Duodenal mucosa (tissue), 2 donors: ENCODE results near the gene PCSK7.

Experiments used
- H3K27ac ChIP-seq: one replicate; pipeline ENCODE4 v1.7.0; 2013; ENCODE audit warnings: low read depth, low read length
- H3K27me3 ChIP-seq, 2 donors: one replicate each; pipeline ENCODE4 v1.7.0; 2013; ENCODE audit warnings: low read length in 2 of 2, control low read depth in 1 of 2; ENCODE audit not compliant: insufficient read depth in 2 of 2, control insufficient read depth in 1 of 2
- H3K36me3 ChIP-seq, 2 donors: one replicate each; pipeline ENCODE4 v1.7.0; 2013; ENCODE audit warnings: low read length in 2 of 2, control low read depth in 1 of 2; ENCODE audit not compliant: insufficient read depth in 2 of 2, control insufficient read depth in 1 of 2
- H3K4me1 ChIP-seq, 2 donors: one replicate each; pipeline ENCODE4 v1.7.0; 2013; ENCODE audit warnings: low read length in 2 of 2, control low read depth in 1 of 2; ENCODE audit not compliant: insufficient read depth in 2 of 2, control insufficient read depth in 1 of 2
- H3K4me3 ChIP-seq, 2 donors: one replicate each; pipeline ENCODE4 v1.7.0; 2013; ENCODE audit warnings: low read length in 2 of 2, low read depth in 1 of 2
- H3K9ac ChIP-seq, 2 donors: one replicate each; pipeline ENCODE4 v1.7.0; 2013; ENCODE audit warnings: low read length in 2 of 2, low read depth in 1 of 2
- H3K9me3 ChIP-seq, 2 donors: one replicate each; pipeline ENCODE4 v1.7.0; 2013; ENCODE audit warnings: low read length in 2 of 2, control low read depth in 1 of 2; ENCODE audit not compliant: control insufficient read depth in 1 of 2

The PCSK7 gene

DNA sequence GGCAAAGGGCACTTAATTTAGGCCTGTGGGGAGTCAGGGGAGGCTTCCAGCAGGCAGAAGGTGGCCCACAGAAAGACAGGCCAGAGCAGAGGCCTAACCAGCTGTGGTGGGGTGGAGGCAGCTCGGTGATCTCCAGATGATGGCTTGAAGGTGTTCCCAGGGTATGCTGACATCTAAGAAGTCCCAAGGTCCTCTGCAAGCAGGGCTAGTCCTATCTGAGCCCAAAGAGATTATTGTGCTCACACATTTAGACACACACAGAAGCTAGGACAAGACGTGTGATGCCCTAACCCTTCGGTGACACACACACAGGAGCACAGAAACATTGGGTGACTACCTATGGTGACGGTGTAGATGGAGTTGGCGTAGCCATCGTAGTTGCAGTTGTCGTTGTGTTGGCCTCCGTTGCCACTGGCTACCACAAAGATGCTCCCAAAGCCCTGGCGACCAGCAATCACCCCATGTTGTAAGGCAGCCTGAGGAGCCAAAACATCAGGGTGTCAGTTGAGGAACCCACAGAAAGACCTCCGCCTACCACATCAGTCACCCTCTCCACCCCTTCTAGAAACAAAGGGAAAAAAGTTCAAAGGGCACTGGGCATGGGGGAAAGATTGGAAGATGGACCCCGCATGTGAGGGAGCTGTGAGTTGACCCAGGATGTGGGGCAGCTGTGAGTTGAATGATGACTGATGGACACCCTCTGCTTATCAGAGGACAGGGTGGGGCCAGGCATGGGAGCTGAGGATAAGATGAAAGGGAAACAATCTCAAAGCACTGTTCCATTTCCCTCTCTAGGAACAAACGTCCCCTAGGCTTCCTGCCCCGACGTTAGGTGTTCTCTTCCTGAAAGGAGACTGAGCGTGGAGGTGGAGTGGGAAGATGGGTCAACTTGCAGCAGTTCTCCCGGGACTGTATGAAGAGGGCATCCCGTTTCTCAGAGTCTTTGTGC, 7.9 kb downstream of the PCSK7 start:
- Histone ChIP-seq H3K27me3 (no peaks in the 10 kb centered on the region), H3K9me3 (no peaks in the 10 kb centered on the region), H3K27ac (no peak overlapping the region), H3K9ac (peak overlapping the region in 1 of 2 donors; percentile 13), H3K4me3 (peak overlapping the region; percentile 42 to 49), H3K36me3 (peaks cover 46 to 77% of the 10 kb centered on the region in 2 donors), H3K4me1 (peaks cover 43 to 58% of the 10 kb centered on the region in 2 donors)

DNA sequence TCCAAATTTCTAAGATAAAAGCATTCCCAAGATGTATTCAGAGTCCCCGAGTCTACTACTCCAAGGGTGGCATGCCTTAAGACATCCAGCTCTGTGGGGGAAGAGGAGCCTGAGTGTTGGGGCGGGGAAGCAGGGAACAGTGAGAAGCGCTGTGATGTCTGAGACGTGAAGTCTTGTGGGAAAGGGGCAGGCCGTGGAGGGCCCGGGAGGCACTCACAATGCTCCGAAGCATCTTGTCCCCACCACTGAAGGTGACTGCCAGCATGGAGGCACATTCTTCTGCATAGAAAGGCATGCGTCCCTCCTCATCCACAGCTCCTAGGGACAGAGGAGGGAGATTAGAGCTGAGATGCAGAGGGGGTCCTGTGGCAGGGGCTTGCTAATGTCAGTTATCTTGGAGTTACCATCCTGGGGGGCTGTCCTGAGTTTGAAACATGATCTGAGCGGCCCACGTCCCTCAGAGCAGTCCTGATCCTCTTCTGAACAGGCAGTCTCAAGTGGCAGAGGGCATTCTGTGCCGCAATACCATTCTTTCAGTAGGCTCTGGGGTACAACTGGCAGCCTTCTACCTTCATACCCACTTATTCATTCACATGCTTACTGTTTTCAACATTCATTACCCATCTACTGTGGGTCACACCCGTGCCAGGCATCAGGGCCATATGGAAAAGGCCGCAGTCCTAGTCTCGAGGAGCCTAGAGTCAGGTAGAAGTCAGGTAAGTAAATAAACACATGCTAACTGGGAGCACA, 8.7 kb downstream of the PCSK7 start:
- H3K27ac ChIP-seq = no peak overlapping the region
- H3K9ac ChIP-seq = peak overlapping the region in 1 of 2 donors; percentile 13
- H3K4me1 ChIP-seq = peaks cover 43 to 62% of the 10 kb centered on the region in 2 donors
- H3K4me3 ChIP-seq = no peak overlapping the region
- peaks cover 48 to 77% of the 10 kb centered on the region in 2 donors for H3K36me3 ChIP-seq
- no peaks in the 10 kb centered on the region for H3K27me3 ChIP-seq
- H3K9me3 ChIP-seq = no peaks in the 10 kb centered on the region

- peak overlapping the region; percentile 2 for H3K27ac ChIP-seq
- H3K9ac ChIP-seq = no peak overlapping the region
- H3K4me1 ChIP-seq = peaks cover 43 to 62% of the 10 kb centered on the region in 2 donors
- H3K27me3 ChIP-seq = no peaks in the 10 kb centered on the region
- no peaks in the 10 kb centered on the region for H3K9me3 ChIP-seq
- H3K36me3 ChIP-seq = peaks cover 55 to 77% of the 10 kb centered on the region in 2 donors
- no peak overlapping the region for H3K4me3 ChIP-seq
These were observed 9.9 kb downstream of the PCSK7 start for GRCh38 chr11:117221775-117222517.

GRCh38 chr11:117220999-117221774, 10.7 kb downstream of the PCSK7 start:
- Histone ChIP-seq H3K27me3 (no peaks in the 10 kb centered on the region), H3K9ac (no peak overlapping the region), H3K36me3 (peaks cover 57 to 78% of the 10 kb centered on the region in 2 donors), H3K27ac (peak overlapping the region; percentile 54), H3K4me1 (peaks cover 41 to 61% of the 10 kb centered on the region in 2 donors), H3K9me3 (no peaks in the 10 kb centered on the region), H3K4me3 (no peak overlapping the region)

GRCh38 chr11:117220568-117220967, 11.3 kb downstream of the PCSK7 start:
- Histone ChIP-seq H3K4me3 (no peak overlapping the region), H3K27me3 (no peaks in the 10 kb centered on the region), H3K9me3 (no peaks in the 10 kb centered on the region), H3K9ac (no peak overlapping the region), H3K36me3 (peaks cover 54 to 79% of the 10 kb centered on the region in 2 donors), H3K4me1 (peaks cover 35 to 55% of the 10 kb centered on the region in 2 donors), H3K27ac (peak overlapping the region; percentile 54)

GRCh38 chr11:117219995-117220394, 11.9 kb downstream of the PCSK7 start:
- H3K4me1 ChIP-seq = peaks cover 30 to 52% of the 10 kb centered on the region in 2 donors
- no peak overlapping the region for H3K27ac ChIP-seq
- no peaks in the 10 kb centered on the region for H3K27me3 ChIP-seq
- no peak overlapping the region for H3K4me3 ChIP-seq
- H3K9me3 ChIP-seq = no peaks in the 10 kb centered on the region
- no peak overlapping the region for H3K9ac ChIP-seq
- H3K36me3 ChIP-seq = peaks cover 50 to 76% of the 10 kb centered on the region in 2 donors

DNA sequence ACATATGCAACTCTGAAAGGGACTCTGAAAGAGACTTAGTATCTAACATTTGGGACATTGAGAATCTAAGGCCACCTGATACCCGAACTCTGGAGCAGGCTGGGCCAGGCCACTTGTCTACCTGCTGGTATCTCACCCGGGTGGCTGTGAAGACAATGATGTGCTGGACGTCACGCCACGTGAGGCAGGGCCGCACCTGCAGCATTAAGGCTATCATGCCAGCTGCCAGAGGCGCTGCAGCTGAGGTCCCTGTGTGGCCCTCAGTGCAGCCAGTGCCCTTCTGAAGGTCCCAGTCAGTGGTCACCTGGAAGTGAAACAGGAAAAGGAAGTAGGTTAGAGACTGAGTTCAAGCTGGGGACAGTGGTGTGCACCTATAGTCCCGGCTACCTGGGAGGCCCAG, 12.4 kb downstream of the PCSK7 start:
- peaks cover 29 to 51% of the 10 kb centered on the region in 2 donors for H3K4me1 ChIP-seq
- no peaks in the 10 kb centered on the region for H3K27me3 ChIP-seq
- no peak overlapping the region for H3K9ac ChIP-seq
- H3K36me3 ChIP-seq = peaks cover 55 to 81% of the 10 kb centered on the region in 2 donors
- H3K4me3 ChIP-seq = no peak overlapping the region
- no peaks in the 10 kb centered on the region for H3K9me3 ChIP-seq
- peak overlapping the region; percentile 18 for H3K27ac ChIP-seq

- H3K9ac ChIP-seq = no peak overlapping the region
These were observed 12.9 kb downstream of the PCSK7 start for GRCh38 chr11:117219001-117219400.

More at GRCh38 chr11:117219001-117219400, 12.9 kb downstream of the PCSK7 start:
- Histone ChIP-seq H3K4me3 (no peak overlapping the region), H3K27me3 (no peaks in the 10 kb centered on the region), H3K36me3 (peaks cover 56 to 85% of the 10 kb centered on the region in 2 donors), H3K27ac (peak overlapping the region; percentile 18), H3K9me3 (no peaks in the 10 kb centered on the region), H3K4me1 (peaks cover 25 to 46% of the 10 kb centered on the region in 2 donors)
